ENCODE results near the gene EPHB2. TPM values are rescaled to one million over a fixed set of nuclear protein-coding genes. Genes with fewer than 3 reads are reported as not detected.
"Not testable (repeated sequence)": the region's sequence is repeated elsewhere in the genome, so short reads cannot be mapped to it uniquely, and the experiment has no call there.

Gene EPHB2
- total RNA-seq, 2 experiments from 2014 or later, result 0.13 TPM; not detected in 1

GRCh38 chr1:22833699-22834098 is 123.1 kb downstream of the EPHB2 start:
- POLR2A ChIA-PET, result no interaction called here
- no peaks in the 10 kb centered on the region for H3K36me3 Mint-ChIP-seq (ENCODE audit: low read depth)
- no peak for DNase-seq

DNA sequence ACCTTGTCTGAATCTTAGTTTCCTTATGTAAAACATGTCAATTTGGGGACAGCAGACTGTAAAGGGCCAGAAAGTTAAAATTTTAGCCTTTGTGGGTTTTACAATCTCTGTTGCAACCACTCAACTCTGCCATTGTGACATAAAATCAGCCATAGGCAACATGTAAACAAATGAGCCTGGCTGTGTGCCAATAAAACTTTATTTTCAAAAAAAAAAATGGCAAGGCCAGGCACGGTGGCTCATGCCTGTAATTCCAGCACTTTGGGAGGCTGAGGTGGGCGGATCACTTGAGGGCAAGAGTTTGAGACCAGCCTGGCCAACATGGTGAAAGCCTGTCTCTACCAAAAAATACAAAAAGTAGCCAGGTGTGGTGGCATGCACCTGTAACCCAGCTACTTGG is 123.8 kb downstream of the EPHB2 start:
- POLR2A ChIA-PET; ATAC-seq; H3K4me1 Mint-ChIP-seq (ENCODE audit: low read depth); intact Hi-C loops (cut with micrococcal nuclease); H3K9me3 Mint-ChIP-seq; H3K4me3 Mint-ChIP-seq; H3K27ac Mint-ChIP-seq; H3K27me3 Mint-ChIP-seq; H3K36me3 Mint-ChIP-seq (ENCODE audit: low read depth); DNase-seq: not testable (repeated sequence)
- CTCF ChIA-PET, result interaction anchor here (1.6 kb wide), 1 partner anchor 130 kb away, joined by 4 read pairs; no protein-coding TSS in a partner anchor

More at GRCh38 chr1:22833699-22834098, 123.1 kb downstream of the EPHB2 start:
- TF ChIP-seq CTCF (IDR thresholded peaks at IDR 0.05), result no peak
- Mint-ChIP-seq H3K4me3 (no peak overlapping the region), H3K27me3 (no peaks in the 10 kb centered on the region), H3K27ac (no peak overlapping the region), H3K9me3 (no peaks in the 10 kb centered on the region), H3K4me1 (ENCODE audit: low read depth) (no peaks in the 10 kb centered on the region)
- intact Hi-C loops (cut with micrococcal nuclease), result no loop called here
- ATAC-seq, result no peak
- CTCF ChIA-PET, result interaction anchor here (1.6 kb wide), 1 partner anchor 129 kb away, joined by 4 read pairs; no protein-coding TSS in a partner anchor

DNA sequence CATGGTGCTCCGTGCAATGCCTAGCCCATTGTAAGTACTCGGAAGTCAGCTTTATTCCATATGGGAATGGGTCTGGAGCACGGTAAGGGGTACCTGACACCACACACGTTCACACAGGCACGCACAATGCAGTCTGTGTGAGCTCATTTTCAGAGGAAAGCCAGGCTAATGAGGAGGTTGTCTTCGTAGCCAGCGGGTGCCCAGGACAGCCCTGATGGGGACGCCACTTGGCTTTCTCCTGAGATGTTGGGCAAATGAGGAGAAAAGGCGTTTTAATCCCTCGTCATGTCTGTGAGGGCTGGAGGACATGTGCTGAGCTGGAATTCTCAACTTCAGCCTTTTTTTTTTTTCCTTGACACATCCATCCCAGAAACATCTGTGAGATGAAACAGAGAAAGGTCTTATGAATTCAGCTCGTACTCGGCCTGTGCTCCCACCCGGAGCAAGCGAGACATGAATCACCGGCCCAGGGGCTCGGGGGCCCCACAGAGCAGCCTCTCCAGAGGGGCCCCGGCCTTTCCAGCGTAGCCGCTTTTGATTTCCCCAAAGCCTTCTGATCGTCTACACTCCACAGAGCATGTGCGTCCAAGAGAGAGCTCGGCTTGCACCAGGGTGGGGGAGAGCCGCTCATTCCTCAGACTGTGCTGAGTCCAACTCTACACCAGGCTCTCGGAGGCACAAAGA is 125.1 kb downstream of the EPHB2 start:
- Mint-ChIP-seq H3K27ac (no peak overlapping the region), H3K27me3 (peaks cover 5% of the 10 kb centered on the region), H3K4me1 (ENCODE audit: low read depth) (no peaks in the 10 kb centered on the region), H3K9me3 (no peaks in the 10 kb centered on the region), H3K4me3 (no peak overlapping the region), H3K36me3 (ENCODE audit: low read depth) (no peaks in the 10 kb centered on the region)
- POLR2A ChIA-PET, result no interaction called here
- CTCF ChIA-PET, result no interaction called here
- TF ChIP-seq CTCF (IDR thresholded peaks at IDR 0.05), result no peak
- DNase-seq, result no peak
- ATAC-seq, result no peak
- intact Hi-C loops (cut with micrococcal nuclease), result no loop called here

GRCh38 chr1:22836850-22837249 is 126.2 kb downstream of the EPHB2 start:
- no peaks in the 10 kb centered on the region for H3K9me3 Mint-ChIP-seq
- ATAC-seq (no peak), DNase-seq (no peak)
- H3K27ac Mint-ChIP-seq, result no peak overlapping the region
- H3K4me1 Mint-ChIP-seq (ENCODE audit: low read depth), result no peaks in the 10 kb centered on the region
- H3K27me3 Mint-ChIP-seq, result peaks cover 5% of the 10 kb centered on the region
- no peak overlapping the region for H3K4me3 Mint-ChIP-seq
- no peaks in the 10 kb centered on the region for H3K36me3 Mint-ChIP-seq (ENCODE audit: low read depth)
- intact Hi-C loops (cut with micrococcal nuclease), result no loop called here
- no peak for TF ChIP-seq CTCF (IDR thresholded peaks at IDR 0.05)
- POLR2A ChIA-PET, result no interaction called here
- CTCF ChIA-PET, result no interaction called here

- CTCF ChIA-PET, result no interaction called here
- Mint-ChIP-seq H3K36me3 (ENCODE audit: low read depth) (no peaks in the 10 kb centered on the region), H3K9me3 (no peaks in the 10 kb centered on the region), H3K27me3 (peaks cover 5% of the 10 kb centered on the region), H3K4me3 (no peak overlapping the region), H3K4me1 (ENCODE audit: low read depth) (no peaks in the 10 kb centered on the region), H3K27ac (no peak overlapping the region)
- intact Hi-C loops (cut with micrococcal nuclease), result no loop called here
- POLR2A ChIA-PET, result no interaction called here
- ATAC-seq (no peak), DNase-seq (no peak)
- TF ChIP-seq CTCF (IDR thresholded peaks at IDR 0.05), result no peak
These were observed 126.7 kb downstream of the EPHB2 start for GRCh38 chr1:22837332-22837731.

Data from activated CD8-positive, alpha-beta T cell treated with anti-CD3 and anti-CD28 coated beads for 36 hours (primary cell).